Mesendoderm (in vitro differentiated cells): ENCODE measurements around the gene SLC22A15.

ENCODE experiments used
- DNase-seq: peaks from one replicate; pipeline ENCODE4 v3.0.0; 2013
- H2AK5ac ChIP-seq: 2 replicates; pipeline ENCODE4 v1.6.1; 2013; ENCODE audit warnings: low read length, inconsistent platforms
- H2BK120ac ChIP-seq: 2 replicates; pipeline ENCODE4 v1.6.1; 2013; ENCODE audit warnings: low read depth, mild to moderate bottlenecking, low read length, moderate library complexity, mixed read lengths
- H2BK15ac ChIP-seq: replicated peaks from 2 replicates; pipeline ENCODE4 v1.6.1; 2013; ENCODE audit warnings: low read depth, mild to moderate bottlenecking, moderate library complexity
- H2BK5ac ChIP-seq: 2 replicates; pipeline ENCODE4 v1.6.1; 2013; ENCODE audit warnings: low read length, inconsistent platforms
- H3K18ac ChIP-seq: 2 replicates; pipeline ENCODE4 v1.6.1; 2013; ENCODE audit warnings: mild to moderate bottlenecking, low read length, mixed read lengths
- H3K23ac ChIP-seq: one replicate; pipeline ENCODE4 v1.6.1; 2013; ENCODE audit warnings: low read length
- H3K27ac ChIP-seq: 2 replicates; pipeline ENCODE4 v1.5.1; 2013; ENCODE audit warnings: low read depth, mild to moderate bottlenecking, inconsistent platforms, low read length, moderate library complexity
- H3K27me3 ChIP-seq: 2 replicates; pipeline ENCODE4 v1.6.1; 2013; ENCODE audit warnings: low read length, control low read depth, mild to moderate bottlenecking, inconsistent platforms; ENCODE audit not compliant: insufficient read depth, poor library complexity
- H3K36me3 ChIP-seq: 2 replicates; pipeline ENCODE4 v1.6.1; 2013; ENCODE audit warnings: low read length, inconsistent platforms; ENCODE audit not compliant: control insufficient read depth, insufficient read depth
- H3K4ac ChIP-seq: one replicate; pipeline ENCODE4 v1.6.1; 2013; ENCODE audit warnings: low read depth, mild to moderate bottlenecking, low read length, moderate library complexity
- H3K4me1 ChIP-seq: 2 replicates; pipeline ENCODE4 v1.6.1; 2013; ENCODE audit warnings: low read depth, low read length, inconsistent platforms; ENCODE audit not compliant: control insufficient read depth
- H3K4me2 ChIP-seq: 2 replicates; pipeline ENCODE4 v1.6.1; 2013; ENCODE audit warnings: low read length
- H3K4me3 ChIP-seq: 2 replicates; pipeline ENCODE4 v1.5.1; 2013; ENCODE audit warnings: mild to moderate bottlenecking, low read length
- H3K56ac ChIP-seq: one replicate; pipeline ENCODE4 v1.6.1; 2013; ENCODE audit warnings: low read length
- H3K79me1 ChIP-seq: 2 replicates; pipeline ENCODE4 v1.6.1; 2013; ENCODE audit warnings: low read length, inconsistent platforms
- H3K79me2 ChIP-seq: 2 replicates; pipeline ENCODE4 v1.6.1; 2013; ENCODE audit warnings: mild to moderate bottlenecking, low read length; ENCODE audit not compliant: control insufficient read depth, insufficient read depth
- H3K9ac ChIP-seq: 2 replicates; pipeline ENCODE4 v1.6.1; 2013; ENCODE audit warnings: low read length, inconsistent platforms
- H4K5ac ChIP-seq: one replicate; pipeline ENCODE4 v1.6.1; 2013; ENCODE audit warnings: low read length
- H4K8ac ChIP-seq: one replicate; pipeline ENCODE4 v1.6.1; 2013; ENCODE audit warnings: low read depth, mild to moderate bottlenecking, control low read depth, low read length, moderate library complexity
- WGBS: extraction: QIAGEN DNeasy Blood & Tissue Kit; methylation state at CpG from one replicate; pipeline ENCODE4 v1.1.7; 2013; ENCODE audit warnings: low lambda C conversion rate, missing lambda C conversion rate; ENCODE audit not compliant: insufficient coverage; ENCODE audit errors: extremely low coverage; 5-methylcytosine and 5-hydroxymethylcytosine counted together

Gene SLC22A15

GRCh38 chr1:115976921-115977498 lies 697 bp downstream of the SLC22A15 start:
- Histone ChIP-seq H2BK5ac (no peak overlapping the region), H3K4me3 (peak overlapping the region; percentile 59), H3K4ac (peak overlapping the region; percentile 62), H4K8ac (peak overlapping the region; percentile 7), H3K4me1 (peaks cover 12% of the 10 kb centered on the region), H3K4me2 (peak overlapping the region; percentile 74), H3K56ac (peak overlapping the region; percentile 91), H3K79me1 (peaks cover 8% of the 10 kb centered on the region), H2BK15ac (no peak overlapping the region), H2AK5ac (no peak overlapping the region), H3K36me3 (no peaks in the 10 kb centered on the region), H2BK120ac (no peak overlapping the region), H3K18ac (peak overlapping the region; percentile 69), H3K79me2 (peaks cover 3% of the 10 kb centered on the region), H4K5ac (no peak overlapping the region), H3K27ac (peak overlapping the region; percentile 27), H3K27me3 (no peaks in the 10 kb centered on the region), H3K9ac (peak overlapping the region; percentile 78), H3K23ac (no peak overlapping the region)
- no peak for DNase-seq
- no CpG with 5 or more reads among the region's 15 CpGs for WGBS

DNA sequence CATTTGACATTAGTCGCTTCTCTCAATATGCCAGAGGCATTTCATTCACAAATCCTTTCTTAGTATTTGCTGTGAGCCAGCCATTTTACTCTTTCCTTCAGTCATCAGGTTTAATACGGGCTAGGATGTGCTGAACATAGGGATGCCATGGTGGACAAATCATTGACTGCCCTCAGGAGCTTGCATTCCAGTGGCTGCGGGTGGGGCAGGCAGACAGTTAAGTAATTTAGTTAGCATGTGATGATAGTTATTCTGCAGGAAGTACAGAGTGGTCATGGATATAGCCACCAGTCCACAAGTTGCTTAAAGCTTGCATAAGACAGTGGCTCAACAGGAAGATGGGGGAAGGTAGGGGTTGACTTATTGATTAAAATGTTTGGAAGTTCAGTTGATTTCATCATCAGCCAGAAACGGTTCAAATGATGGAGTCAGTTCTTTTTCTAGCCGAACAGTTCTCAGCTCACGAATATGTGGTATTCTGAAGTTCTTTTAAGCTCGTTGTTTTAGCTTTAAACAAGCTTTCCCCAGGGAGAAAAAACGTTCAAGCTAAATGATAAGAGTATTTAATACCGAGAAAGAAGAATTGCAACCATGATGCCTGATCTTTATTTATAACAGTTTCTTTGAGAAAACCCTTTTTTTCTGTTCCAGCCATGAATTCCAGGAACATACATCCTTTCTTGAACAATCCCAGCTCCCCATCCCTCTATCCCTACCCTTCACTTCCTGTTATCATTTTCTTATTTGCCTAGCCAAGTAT lies 1.4 kb downstream of the SLC22A15 start:
- Histone ChIP-seq H3K4me1 (peaks cover 12% of the 10 kb centered on the region), H3K27ac (no peak overlapping the region), H3K4ac (peak overlapping the region; percentile 62), H2BK5ac (no peak overlapping the region), H3K4me3 (no peak overlapping the region), H3K9ac (peak overlapping the region; percentile 78), H3K27me3 (no peaks in the 10 kb centered on the region), H4K8ac (no peak overlapping the region), H3K79me1 (peaks cover 8% of the 10 kb centered on the region), H3K79me2 (peaks cover 3% of the 10 kb centered on the region), H2BK15ac (no peak overlapping the region), H3K18ac (no peak overlapping the region), H3K23ac (no peak overlapping the region), H3K4me2 (peak overlapping the region; percentile 74), H2BK120ac (no peak overlapping the region), H4K5ac (no peak overlapping the region), H3K36me3 (no peaks in the 10 kb centered on the region), H3K56ac (peak overlapping the region; percentile 91), H2AK5ac (no peak overlapping the region)
- WGBS = no CpG with 5 or more reads among the region's 9 CpGs
- peak; percentile 31 for DNase-seq

DNA sequence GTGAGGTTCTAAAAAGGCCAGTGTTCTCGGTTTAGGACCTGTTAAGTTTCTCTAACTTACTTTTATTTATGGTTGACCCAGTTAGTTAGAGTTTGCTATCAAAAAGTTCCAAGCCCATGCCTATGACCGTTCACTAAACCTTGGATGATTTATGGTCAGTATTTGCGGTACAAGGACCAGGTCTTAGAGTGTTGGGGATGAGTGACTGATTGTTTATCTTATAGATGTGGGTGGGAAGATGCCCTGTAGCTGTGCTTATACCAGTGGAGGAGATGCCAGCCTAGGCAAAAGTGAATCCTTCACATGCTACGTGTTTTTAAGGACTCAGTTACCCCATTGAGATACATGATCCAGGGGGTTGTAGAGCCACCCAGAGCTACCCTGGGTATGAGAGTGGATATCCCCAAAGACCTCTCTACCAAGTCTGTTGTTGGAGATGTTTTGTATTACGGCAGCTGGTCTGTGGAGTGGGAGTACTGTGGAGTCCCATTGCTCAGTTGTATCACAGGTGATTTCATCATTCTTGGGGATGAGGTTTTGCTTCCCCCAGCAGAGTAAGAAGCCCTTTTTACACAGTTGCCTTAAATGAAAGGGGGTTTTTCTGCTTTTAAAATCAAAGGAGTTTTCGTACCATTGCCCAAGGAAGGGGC lies 2.1 kb downstream of the SLC22A15 start:
- H3K4me3 ChIP-seq = no peak overlapping the region

DNA sequence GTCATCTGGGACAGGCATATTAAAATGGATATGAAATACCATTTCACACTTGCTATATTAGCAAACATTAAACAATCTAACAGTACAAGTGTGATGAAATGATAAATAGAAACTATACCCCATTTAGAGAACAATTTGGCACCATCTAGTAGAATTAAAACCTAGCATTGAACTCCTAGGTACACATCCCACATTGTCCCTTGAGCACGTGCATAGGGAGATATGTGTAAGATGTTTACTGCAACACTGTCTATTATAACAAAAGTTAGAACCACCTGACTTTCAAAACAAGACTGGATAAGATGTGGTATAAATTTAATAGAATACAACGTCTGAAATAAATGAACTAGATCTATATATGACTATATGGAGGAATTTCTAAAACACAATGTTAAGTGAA lies 3.8 kb downstream of the SLC22A15 start:
- no CpG with 5 or more reads among the region's 2 CpGs for WGBS
- H3K27me3 ChIP-seq = no peaks in the 10 kb centered on the region

More for the DNA sequence above, 2.1 kb downstream of the SLC22A15 start:
- Histone ChIP-seq H3K4me2 (no peak overlapping the region), H3K56ac (no peak overlapping the region), H3K9ac (no peak overlapping the region), H3K4me1 (peaks cover 12% of the 10 kb centered on the region), H2BK120ac (no peak overlapping the region), H3K27me3 (no peaks in the 10 kb centered on the region), H3K79me1 (peaks cover 11% of the 10 kb centered on the region), H2AK5ac (no peak overlapping the region), H3K18ac (peak overlapping the region; percentile 35), H3K27ac (no peak overlapping the region), H4K8ac (no peak overlapping the region), H3K36me3 (no peaks in the 10 kb centered on the region), H4K5ac (no peak overlapping the region), H3K79me2 (peaks cover 4% of the 10 kb centered on the region), H3K4ac (peak overlapping the region; percentile 6), H3K23ac (no peak overlapping the region), H2BK15ac (no peak overlapping the region), H2BK5ac (no peak overlapping the region)
- no peak for DNase-seq
- no CpG with 5 or more reads among the region's 6 CpGs for WGBS

GRCh38 chr1:115980998-115981993 lies 5.0 kb downstream of the SLC22A15 start:
- Histone ChIP-seq H3K18ac (no peak overlapping the region), H3K56ac (no peak overlapping the region), H3K27me3 (no peaks in the 10 kb centered on the region), H3K4ac (no peak overlapping the region), H3K23ac (no peak overlapping the region), H2BK120ac (no peak overlapping the region), H2BK15ac (no peak overlapping the region), H3K27ac (no peak overlapping the region), H2AK5ac (no peak overlapping the region), H3K79me2 (peaks cover 6% of the 10 kb centered on the region), H4K8ac (no peak overlapping the region), H3K4me3 (no peak overlapping the region), H3K36me3 (no peaks in the 10 kb centered on the region), H3K79me1 (peaks cover 14% of the 10 kb centered on the region), H2BK5ac (no peak overlapping the region), H3K4me1 (peaks cover 12% of the 10 kb centered on the region), H4K5ac (no peak overlapping the region), H3K4me2 (no peak overlapping the region), H3K9ac (no peak overlapping the region)
- no CpG with 5 or more reads among the region's 3 CpGs for WGBS
- DNase-seq = peak; percentile 91

More for the DNA sequence above, 3.8 kb downstream of the SLC22A15 start:
- H3K4ac ChIP-seq = no peak overlapping the region
- no peak overlapping the region for H2BK15ac ChIP-seq
- no peak overlapping the region for H3K4me2 ChIP-seq
- H3K18ac ChIP-seq = no peak overlapping the region
- H2BK120ac ChIP-seq = no peak overlapping the region
- H4K8ac ChIP-seq = no peak overlapping the region
- peaks cover 6% of the 10 kb centered on the region for H3K79me2 ChIP-seq
- H3K4me3 ChIP-seq = no peak overlapping the region
- H3K4me1 ChIP-seq = peaks cover 12% of the 10 kb centered on the region
- H3K23ac ChIP-seq = no peak overlapping the region
- H3K36me3 ChIP-seq = no peaks in the 10 kb centered on the region
- H2BK5ac ChIP-seq = no peak overlapping the region
- no peak for DNase-seq
- H3K79me1 ChIP-seq = peaks cover 14% of the 10 kb centered on the region
- no peak overlapping the region for H2AK5ac ChIP-seq
- H4K5ac ChIP-seq = no peak overlapping the region
- H3K27ac ChIP-seq = no peak overlapping the region
- H3K56ac ChIP-seq = no peak overlapping the region
- no peak overlapping the region for H3K9ac ChIP-seq
